ENCODE data around the gene S100A11.

The S100A11 gene

DNA sequence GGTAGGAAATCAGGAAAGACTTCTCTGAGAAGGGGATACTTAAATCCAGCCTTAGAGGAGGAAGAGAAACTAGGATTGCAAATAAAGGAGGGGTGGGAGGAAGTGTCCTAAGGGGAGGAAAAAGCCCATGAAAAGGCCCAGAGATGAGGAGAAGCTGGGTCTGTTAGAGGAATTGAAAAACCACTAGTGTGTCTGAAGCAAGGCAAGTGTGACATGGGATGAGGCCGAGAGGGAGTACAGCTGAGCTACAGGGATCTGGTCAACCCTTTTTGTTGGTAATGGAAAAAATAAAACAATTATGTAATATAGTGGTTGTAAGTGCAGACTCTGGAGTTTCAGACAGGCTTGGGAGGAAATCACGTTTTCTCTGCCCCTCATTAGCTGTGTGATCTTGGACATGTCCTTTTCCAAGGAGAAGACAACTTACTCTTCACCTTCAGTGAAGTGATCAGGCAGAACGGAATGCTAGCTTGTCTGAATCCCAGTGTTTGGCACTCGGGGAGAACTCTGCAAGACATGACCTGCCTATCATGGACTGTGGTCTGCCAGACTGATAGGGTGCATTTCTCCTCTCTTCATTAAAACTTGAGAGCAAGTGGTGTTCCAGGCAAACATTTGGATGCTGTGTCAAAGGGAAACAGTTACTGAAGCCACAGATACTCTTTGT, 35.7 kb downstream of the S100A11 start:
- DNase-seq, result no peak

GRCh38 chr1:151998611-151999362, 38.0 kb downstream of the S100A11 start:
- no peak for DNase-seq

- DNase-seq, result no peak
Measured at GRCh38 chr1:151997284-151997570, 39.6 kb downstream of the S100A11 start.

DNA sequence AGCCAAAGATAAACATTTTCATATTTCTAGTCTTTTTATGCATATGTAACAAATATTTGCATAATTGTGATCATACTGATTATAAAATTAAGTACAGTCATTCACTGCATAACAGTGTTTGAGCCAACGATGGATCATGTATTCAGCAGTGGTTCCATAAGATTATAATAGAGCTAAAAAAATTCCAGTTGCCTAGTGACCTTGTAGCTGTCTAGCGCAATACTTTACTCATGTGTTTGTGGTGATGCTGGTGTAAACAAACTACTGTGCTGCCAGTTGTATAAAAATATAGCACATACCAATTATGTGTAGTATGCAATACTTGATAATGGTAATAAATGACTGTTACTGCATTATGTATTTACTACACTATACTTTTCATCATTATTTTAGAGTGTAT, 41.0 kb downstream of the S100A11 start:
- DNase-seq, result no peak

- no peak for DNase-seq
Measured at GRCh38 chr1:151994956-151995355, 41.8 kb downstream of the S100A11 start.

DNA sequence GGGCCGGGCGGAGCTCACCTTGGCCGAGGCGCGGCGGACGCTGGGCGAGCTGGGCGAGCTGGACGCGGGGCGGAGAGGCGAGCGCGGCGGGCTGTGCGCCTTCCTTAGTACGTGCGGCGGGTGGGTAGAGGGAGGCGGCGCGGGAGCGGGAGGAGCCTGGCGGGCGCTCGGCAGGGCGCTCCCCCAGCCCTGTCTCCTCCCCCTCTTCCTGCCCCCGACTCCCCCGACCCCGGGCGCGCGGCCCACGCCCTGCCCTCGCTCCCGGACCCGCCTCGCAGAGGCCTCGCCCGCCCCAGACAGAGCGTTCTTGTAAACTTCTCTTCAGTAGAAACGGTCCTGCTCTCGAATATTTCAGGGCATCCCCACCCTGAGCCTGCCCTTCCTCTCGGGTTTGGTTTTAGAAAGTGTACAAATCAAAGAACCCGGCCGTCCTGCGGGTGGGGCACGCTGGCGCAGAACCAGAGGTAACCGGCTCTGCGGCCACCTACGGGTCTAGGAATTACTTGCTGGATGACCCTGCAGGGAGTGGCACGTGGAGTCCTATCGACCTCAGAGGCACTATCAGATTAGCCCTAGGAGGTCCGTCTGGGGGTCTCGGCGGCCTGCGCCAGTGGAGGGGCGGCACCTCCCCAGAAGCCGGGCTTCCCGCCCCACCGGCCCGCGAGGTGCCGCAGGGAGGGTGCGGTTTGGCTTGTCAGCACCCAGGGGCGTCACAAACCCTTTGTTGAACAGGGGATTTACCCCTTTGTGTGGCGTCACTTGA, 42.9 kb downstream of the S100A11 start, which contains the start of gene S100A10:
TSS of gene S100A10 (minus strand) at position 126 of the 763 bp plus-strand sequence. CDS start 7,629 bp downstream, outside the sequence.
- DNase-seq, result peak; percentile 50

GRCh38 chr1:151993084-151993733, 43.6 kb downstream of the S100A11 start:
- DNase-seq, result peak; percentile 48

DNA sequence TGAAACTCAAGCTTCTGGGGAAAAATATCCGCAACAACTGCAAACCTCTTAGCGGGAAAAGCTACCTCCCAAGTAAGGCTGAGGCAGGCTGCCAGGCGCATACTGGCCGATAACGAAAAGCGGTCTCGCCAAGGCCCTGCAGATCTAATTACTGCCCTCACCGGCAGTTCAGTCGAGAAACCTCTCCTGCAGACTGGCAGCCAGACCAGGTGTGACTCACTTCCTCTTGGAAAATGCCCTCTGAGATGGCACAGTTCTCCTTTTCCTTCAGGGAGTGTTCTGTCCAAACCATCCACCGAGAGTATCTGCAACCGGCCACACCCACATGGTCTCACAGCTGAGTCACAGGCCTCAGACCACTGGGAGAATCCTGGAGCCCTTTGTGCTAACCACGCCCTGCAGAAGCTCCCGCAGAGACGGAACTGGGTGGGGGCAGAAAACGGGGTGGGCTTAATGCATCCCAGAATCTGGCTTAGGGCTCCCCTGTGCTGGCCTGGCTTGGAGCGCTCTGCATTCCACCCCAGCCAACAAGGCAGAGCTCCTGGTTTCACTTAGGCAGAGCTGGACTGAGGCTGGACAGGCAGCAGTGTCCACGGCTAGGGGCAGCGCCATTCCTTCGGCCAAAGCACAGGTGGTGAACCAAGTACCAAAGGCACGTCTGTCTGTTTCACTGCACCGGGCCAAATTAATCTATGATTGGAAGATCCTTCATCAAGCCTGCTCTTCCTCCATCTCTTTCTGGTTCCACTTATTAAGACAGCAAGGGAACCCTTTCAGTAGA, 44.3 kb downstream of the S100A11 start:
- peak; percentile 51 for DNase-seq

- no peak for DNase-seq
Measured at GRCh38 chr1:151991663-151992302, 45.0 kb downstream of the S100A11 start.

DNA sequence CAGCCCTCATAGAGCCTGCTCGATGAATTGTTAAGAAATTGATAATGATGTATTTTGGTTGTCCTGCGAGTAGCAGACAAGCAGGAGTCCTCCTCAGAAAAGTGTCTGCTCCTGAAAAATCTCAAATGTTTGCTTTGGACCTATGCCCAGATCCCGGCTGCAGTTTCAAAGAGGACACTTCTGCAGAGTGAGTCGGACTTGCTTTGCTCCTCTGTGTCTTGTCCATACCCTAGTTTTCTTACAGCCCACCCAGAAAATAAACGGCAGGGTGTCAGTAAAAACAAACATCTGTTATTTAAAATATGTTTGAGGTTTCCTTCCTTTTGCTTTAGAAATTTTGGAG, 46.0 kb downstream of the S100A11 start:
- DNase-seq, result peak; percentile 28

- no peak for DNase-seq
Measured at GRCh38 chr1:151990058-151990855, 46.5 kb downstream of the S100A11 start.

GRCh38 chr1:151989211-151989862, 47.5 kb downstream of the S100A11 start:
- no peak for DNase-seq

DNA sequence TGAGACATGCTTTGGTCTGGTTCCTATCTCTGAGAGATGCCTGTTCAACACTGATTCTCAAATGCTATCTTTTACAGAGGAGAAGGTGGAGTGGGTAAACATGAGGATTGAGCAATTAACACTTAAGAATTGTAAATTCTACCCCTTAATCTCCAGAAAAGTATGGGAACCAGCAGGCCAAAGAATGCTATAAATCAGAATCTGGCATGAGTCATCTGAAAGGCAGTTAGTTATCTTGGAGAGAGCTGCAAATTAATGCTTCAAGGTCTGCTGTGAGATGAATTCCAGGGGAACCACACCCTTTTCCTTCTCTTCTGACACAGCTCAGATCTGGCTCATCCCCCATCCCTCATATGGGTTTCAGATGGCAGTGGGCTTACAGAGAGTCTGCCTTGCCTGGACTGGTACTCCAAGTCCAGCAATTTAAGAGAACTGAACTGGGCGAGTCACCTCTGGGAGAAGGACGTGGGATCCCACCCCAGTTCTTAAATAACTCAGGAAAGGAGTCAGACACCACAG, 48.3 kb downstream of the S100A11 start:
- DNase-seq, result no peak

DNA sequence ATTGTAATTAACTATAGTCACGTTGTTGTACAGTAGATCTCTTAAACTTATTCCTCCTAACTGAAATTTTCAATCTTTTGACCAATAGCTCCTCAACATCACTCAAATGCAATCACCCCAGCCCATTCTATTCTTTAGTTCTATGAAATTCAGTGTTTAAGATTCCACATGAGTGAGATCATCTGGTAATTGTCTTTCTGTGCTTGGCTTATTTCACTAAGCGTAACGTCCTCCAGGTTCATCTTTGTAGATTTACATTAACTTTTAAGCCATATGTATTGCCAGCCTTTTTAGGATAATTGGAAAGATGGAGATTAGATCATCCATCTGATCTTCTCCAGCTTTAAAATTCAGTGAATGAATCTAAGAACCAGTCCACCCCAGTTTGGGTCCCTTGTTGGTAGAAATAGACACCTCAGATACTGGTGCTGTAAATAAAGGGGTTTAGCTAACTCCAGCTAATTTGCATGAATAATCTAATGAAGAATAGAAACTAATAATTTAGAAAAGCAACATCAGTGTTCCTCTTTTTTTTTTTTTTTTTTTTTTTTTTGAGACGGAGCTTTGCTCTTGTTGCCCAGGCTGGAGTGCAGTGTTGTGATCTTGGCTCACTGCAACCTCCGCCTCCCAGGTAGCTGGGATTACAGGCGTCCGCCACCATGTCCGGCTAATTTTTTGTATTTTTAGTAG, 50.2 kb downstream of the S100A11 start:
- no peak for DNase-seq

DNA sequence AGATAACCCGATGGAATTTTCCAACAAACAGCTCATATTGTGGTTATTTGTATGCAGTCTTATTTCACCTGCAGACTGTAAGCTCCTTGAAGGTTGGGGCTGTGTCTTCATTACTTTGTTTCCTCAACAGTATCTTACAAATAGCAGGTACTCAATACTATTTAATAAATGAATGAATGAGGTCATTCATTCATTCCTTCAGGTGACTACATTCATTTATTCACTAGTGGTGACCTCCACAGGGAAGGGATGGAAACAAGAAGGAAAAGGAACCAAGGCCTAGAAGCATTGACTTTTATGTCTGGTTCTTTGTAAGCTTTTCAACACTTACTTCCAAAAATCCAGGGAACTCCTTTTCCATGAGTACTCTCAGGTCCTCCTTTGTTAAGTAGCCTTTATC, 51.0 kb downstream of the S100A11 start:
- DNase-seq, result no peak

DNA sequence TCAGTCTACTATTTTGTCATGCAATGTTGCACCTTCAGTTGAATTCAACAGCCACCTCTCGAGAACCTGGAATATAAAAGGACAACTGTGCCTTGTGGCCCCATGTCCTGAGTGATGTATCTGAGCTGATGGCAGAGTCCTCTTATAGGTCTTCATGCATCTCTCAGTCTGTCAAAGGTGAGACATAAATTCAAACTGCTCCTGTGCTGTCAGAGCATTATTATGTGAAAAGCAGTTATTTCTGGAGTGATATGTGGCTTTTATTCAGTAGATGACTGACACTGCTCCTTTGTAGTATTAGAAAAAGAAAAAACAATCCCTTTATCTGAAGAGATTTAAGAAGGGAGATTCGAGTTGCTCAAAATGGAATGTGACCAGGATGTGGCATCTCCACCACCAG, 51.5 kb downstream of the S100A11 start:
- DNase-seq, result no peak

GRCh38 chr1:151984313-151984956, 52.4 kb downstream of the S100A11 start:
- no peak for DNase-seq

Data from NCI-H748 treated with DMSO at 0.1 percent for 48 hours (cell line).